HT-29 (cell line): ENCODE measurements around the gene TEX2. TPM values are rescaled to one million over a fixed set of nuclear protein-coding genes. Genes with fewer than 3 reads are reported as not detected.
A peak's percentile ranks its signal among the peaks of the same experiment; 100 is the strongest.

Source experiments
- DNase-seq: peaks from one replicate; pipeline ENCODE4 v3.0.0-alpha.2; 2015; ENCODE audit warnings: low spot score
- total RNA-seq: library from RNA; depleted of rRNA; stranded (reverse); fragments of >200 nt; shearing (Covaris generic); gene quantifications from 2 replicates; pipeline ENCODE4 v1.2.3, GENCODE V29; 2014

The TEX2 gene
- total RNA-seq, 1 experiment from 2014 or later, result 9.8 TPM

GRCh38 chr17:64160378-64160777 lies 102.7 kb downstream of the TEX2 start:
- DNase-seq, result no peak

- DNase-seq, result no peak
Observed at GRCh38 chr17:64158831-64159590, 104.0 kb downstream of the TEX2 start.

GRCh38 chr17:64158406-64158805 lies 104.7 kb downstream of the TEX2 start:
- DNase-seq, result no peak

- DNase-seq, result no peak
Observed at GRCh38 chr17:64157669-64158180, 105.3 kb downstream of the TEX2 start.

- no peak for DNase-seq
Observed at GRCh38 chr17:64156670-64157069, 106.4 kb downstream of the TEX2 start.

GRCh38 chr17:64155751-64156544 lies 107.1 kb downstream of the TEX2 start:
- peak; percentile 49 for DNase-seq

GRCh38 chr17:64155129-64155528 lies 107.9 kb downstream of the TEX2 start:
- DNase-seq, result no peak

GRCh38 chr17:64154717-64155116 lies 108.3 kb downstream of the TEX2 start:
- DNase-seq, result no peak

- no peak for DNase-seq
Observed at GRCh38 chr17:64154313-64154695, 108.8 kb downstream of the TEX2 start.

GRCh38 chr17:64153565-64154312 lies 109.3 kb downstream of the TEX2 start:
- DNase-seq, result no peak

GRCh38 chr17:64152428-64153125 lies 110.5 kb downstream of the TEX2 start:
- no peak for DNase-seq

- DNase-seq, result no peak
Observed at GRCh38 chr17:64151016-64151368, 112.1 kb downstream of the TEX2 start.

- peak; percentile 23 for DNase-seq
Observed at GRCh38 chr17:64150237-64151015, 112.6 kb downstream of the TEX2 start.

GRCh38 chr17:64149196-64149595 lies 113.9 kb downstream of the TEX2 start:
- DNase-seq, result no peak

GRCh38 chr17:64148699-64149098 lies 114.4 kb downstream of the TEX2 start:
- DNase-seq, result peak; percentile 58

GRCh38 chr17:64148017-64148631 lies 114.9 kb downstream of the TEX2 start:
- peak; percentile 28 for DNase-seq

- peak; percentile 38 for DNase-seq
Observed at GRCh38 chr17:64147110-64148016, 115.7 kb downstream of the TEX2 start.

- peak; percentile 48 for DNase-seq
Observed at GRCh38 chr17:64146418-64147109, 116.5 kb downstream of the TEX2 start.
